Upper lobe of left lung (tissue), 6 donors: ENCODE data around the gene MOGAT1. TPM values are rescaled to one million over a fixed set of nuclear protein-coding genes. Genes with fewer than 3 reads are reported as not detected.
A peak's percentile ranks its signal among the peaks of the same experiment; 100 is the strongest.

Experiments used
- ATAC-seq, 2 donors: fragments of 200-7000 bp; cut with Tn5 transposase; one replicate each; pipeline ENCODE4 v1.9.1; 2022; ENCODE audit warnings: mild to moderate bottlenecking in 2 of 2, moderate library complexity in 2 of 2; ENCODE audit not compliant: low FRiP score in 2 of 2
- DNase-seq, 2 donors: peaks; one replicate each; pipeline ENCODE4 v3.0.0-alpha.2; 2019 to 2020
- H3K27ac ChIP-seq, 4 donors: fragments of 200-600 bp; sonication (generic); one replicate each; pipeline ENCODE4 v1.5.1; 2016 to 2019
- H3K27me3 ChIP-seq, 4 donors: fragments of 200-600 bp; sonication (generic); one replicate each; pipeline ENCODE4 v1.5.1; 2017 to 2019
- H3K36me3 ChIP-seq, 4 donors: fragments of 200-600 bp; sonication (generic); one replicate each; pipeline ENCODE4 v1.5.1; 2016 to 2019
- H3K4me1 ChIP-seq, 4 donors: fragments of 200-600 bp; sonication (generic); one replicate each; pipeline ENCODE4 v1.5.1; 2018 to 2019
- H3K4me3 ChIP-seq, 4 donors: fragments of 200-600 bp; sonication (generic); one replicate each; pipeline ENCODE4 v1.5.1; 2017 to 2019; ENCODE audit warnings: mild to moderate bottlenecking in 2 of 4, moderate library complexity in 1 of 4
- H3K9me3 ChIP-seq, 4 donors: fragments of 200-600 bp; sonication (generic); one replicate each; pipeline ENCODE4 v1.5.1; 2018 to 2019
- CTCF ChIP-seq, 6 experiments: fragments of 450-650 bp in 4 of 6; fragments of 200-600 bp in 2 of 6; sonication (generic) in 2 of 6; IDR thresholded peaks; one replicate each; pipeline ENCODE4 v1.5.1; 2016 to 2019; ENCODE audit warnings: antibody characterized with exemption in 6 of 6
- EP300 ChIP-seq, 4 donors: sonication (generic); formaldehyde crosslinking; IDR thresholded peaks; one replicate each; pipeline ENCODE4 v1.5.1; 2017; ENCODE audit warnings: antibody characterized with exemption in 4 of 4, control low read depth in 2 of 4
- POLR2A ChIP-seq, 4 donors: fragments of 450-650 bp; IDR thresholded peaks; one replicate each; pipeline ENCODE4 v1.5.1; 2016 to 2017; ENCODE audit warnings: antibody characterized with exemption in 4 of 4, mild to moderate bottlenecking in 2 of 4
- POLR2AphosphoS5 ChIP-seq, 2 donors: sonication (generic); formaldehyde crosslinking; IDR thresholded peaks; one replicate each; pipeline ENCODE4 v1.5.1; 2017; ENCODE audit warnings: antibody characterized with exemption in 2 of 2
- WGBS, 2 donors: methylation state at CpG; one replicate each; pipeline ENCODE4 v1.1.5; 2017 to 2018; 5-methylcytosine and 5-hydroxymethylcytosine counted together
- total RNA-seq, 6 donors: library from RNA; depleted of rRNA in 4 of 6; stranded (reverse); fragments of >200 nt in 4 of 6; gene quantifications; one replicate each; pipeline versions ENCODE4 v1.1.0 to v1.2.1, GENCODE V29; 2016 to 2021
- donor health status: DM: no; HTN: no; CAD: no; lungs with moderate emphysema.
- donor health status: DM: no; HTN: yes; CAD: no; lungs with severe emphysema.

Gene MOGAT1
- total RNA-seq, 6 donors from 2014 or later: 0.46 to 4.4 (median 1.1) TPM

- DNase-seq: no peak
- Histone ChIP-seq H3K4me3 (no peak overlapping the region), H3K36me3 (no peaks in the 10 kb centered on the region), H3K27ac (no peak overlapping the region), H3K9me3 (no peaks in the 10 kb centered on the region), H3K4me1 (peaks cover 4 to 36% (median 17%) of the 10 kb centered on the region in 4 donors), H3K27me3 (no peaks in the 10 kb centered on the region)
- WGBS, 2 donors: 49 to 51% methylated on average over 2 of the region's 2 CpGs
- no peak for TF ChIP-seq CTCF (IDR thresholded peaks at IDR 0.05)
- no peak for TF ChIP-seq POLR2A (IDR thresholded peaks at IDR 0.05)
- TF ChIP-seq POLR2AphosphoS5 (IDR thresholded peaks at IDR 0.05): no peak
- no peak for TF ChIP-seq EP300 (IDR thresholded peaks at IDR 0.05)
- peak in 1 of 2 donors; percentile 71 for ATAC-seq
These were observed 64.8 kb downstream of the MOGAT1 start for GRCh38 chr2:222736301-222736700.

- no peaks in the 10 kb centered on the region for H3K36me3 ChIP-seq
- peaks cover 4 to 36% (median 15%) of the 10 kb centered on the region in 4 donors for H3K4me1 ChIP-seq
- H3K4me3 ChIP-seq: no peak overlapping the region
- TF ChIP-seq POLR2A (IDR thresholded peaks at IDR 0.05) (no peak), CTCF (IDR thresholded peaks at IDR 0.05) (no peak)
- ATAC-seq (no peak), DNase-seq (no peak)
- 68 to 81% methylated on average over 6 of the region's 6 CpGs for WGBS, 2 donors
- no peak overlapping the region for H3K27ac ChIP-seq
- no peaks in the 10 kb centered on the region for H3K27me3 ChIP-seq
- H3K9me3 ChIP-seq: no peaks in the 10 kb centered on the region
These were observed 65.5 kb downstream of the MOGAT1 start for GRCh38 chr2:222736924-222737323.

GRCh38 chr2:222738312-222738711 is 66.9 kb downstream of the MOGAT1 start:
- Histone ChIP-seq H3K27ac (no peak overlapping the region), H3K36me3 (no peaks in the 10 kb centered on the region), H3K4me1 (peaks cover 0 to 32% (median 12%) of the 10 kb centered on the region in 4 donors), H3K4me3 (no peak overlapping the region), H3K27me3 (no peaks in the 10 kb centered on the region), H3K9me3 (no peaks in the 10 kb centered on the region)
- 93 to 94% methylated on average over 5 of the region's 5 CpGs for WGBS, 2 donors
- ATAC-seq (no peak), DNase-seq (no peak)
- TF ChIP-seq CTCF (IDR thresholded peaks at IDR 0.05) (no peak), POLR2A (IDR thresholded peaks at IDR 0.05) (no peak), POLR2AphosphoS5 (IDR thresholded peaks at IDR 0.05) (no peak), EP300 (IDR thresholded peaks at IDR 0.05) (no peak)

- no peak overlapping the region for H3K4me3 ChIP-seq
- DNase-seq: no peak
- ATAC-seq: peak in 1 of 2 donors; percentile 21
- no peak overlapping the region for H3K27ac ChIP-seq
- TF ChIP-seq EP300 (IDR thresholded peaks at IDR 0.05) (no peak), CTCF (IDR thresholded peaks at IDR 0.05) (no peak), POLR2A (IDR thresholded peaks at IDR 0.05) (no peak), POLR2AphosphoS5 (IDR thresholded peaks at IDR 0.05) (no peak)
- 46 to 54% methylated on average over 3 of the region's 3 CpGs for WGBS, 2 donors
- peaks cover 0 to 36% (median 13%) of the 10 kb centered on the region in 4 donors for H3K4me1 ChIP-seq
- H3K9me3 ChIP-seq: no peaks in the 10 kb centered on the region
- H3K36me3 ChIP-seq: no peaks in the 10 kb centered on the region
- no peaks in the 10 kb centered on the region for H3K27me3 ChIP-seq
These were observed 67.4 kb downstream of the MOGAT1 start for GRCh38 chr2:222738809-222739208.

GRCh38 chr2:222739939-222740338 is 68.5 kb downstream of the MOGAT1 start:
- WGBS, 2 donors: 88 to 95% methylated on average over 4 of the region's 4 CpGs
- H3K27ac ChIP-seq: no peak overlapping the region
- TF ChIP-seq POLR2A (IDR thresholded peaks at IDR 0.05) (no peak), POLR2AphosphoS5 (IDR thresholded peaks at IDR 0.05) (no peak), EP300 (IDR thresholded peaks at IDR 0.05) (no peak), CTCF (IDR thresholded peaks at IDR 0.05) (no peak)
- H3K27me3 ChIP-seq: no peaks in the 10 kb centered on the region
- peaks cover under 1 to 37% (median 13%) of the 10 kb centered on the region in 4 donors for H3K4me1 ChIP-seq
- no peak overlapping the region for H3K4me3 ChIP-seq
- H3K36me3 ChIP-seq: no peaks in the 10 kb centered on the region
- H3K9me3 ChIP-seq: no peaks in the 10 kb centered on the region
- ATAC-seq (no peak), DNase-seq (no peak)
